Fibroblast of the conjunctiva (primary cell): ENCODE data around the gene SPG11.
"Not testable (repeated sequence)": the region's sequence is repeated elsewhere in the genome, so short reads cannot be mapped to it uniquely, and the experiment has no call there.

ENCODE experiments used
- DNase-seq: peaks from one replicate; pipeline ENCODE4 v3.0.0-alpha.2; 2010; ENCODE audit warnings: low read depth

Gene SPG11

DNA sequence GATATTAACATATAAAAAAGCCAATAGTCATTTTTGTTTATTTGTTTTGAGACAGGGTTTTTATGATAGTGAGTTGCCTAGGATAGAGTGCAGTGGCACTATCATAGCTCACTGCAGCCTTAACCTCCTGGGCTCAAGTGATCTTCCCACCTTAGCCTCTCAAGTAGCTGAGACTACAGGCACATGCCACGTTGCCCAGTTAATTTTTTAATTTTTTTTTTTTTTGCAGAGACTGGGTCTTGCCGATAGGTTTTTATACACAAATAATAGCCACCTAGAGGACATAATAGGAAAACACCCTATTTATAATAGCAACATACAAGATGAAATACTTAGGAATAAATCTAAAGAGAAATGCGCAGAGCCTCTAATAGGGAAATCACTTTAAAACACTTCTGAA is 113.2 kb downstream of the SPG11 start:
- DNase-seq = peak; percentile 41

DNA sequence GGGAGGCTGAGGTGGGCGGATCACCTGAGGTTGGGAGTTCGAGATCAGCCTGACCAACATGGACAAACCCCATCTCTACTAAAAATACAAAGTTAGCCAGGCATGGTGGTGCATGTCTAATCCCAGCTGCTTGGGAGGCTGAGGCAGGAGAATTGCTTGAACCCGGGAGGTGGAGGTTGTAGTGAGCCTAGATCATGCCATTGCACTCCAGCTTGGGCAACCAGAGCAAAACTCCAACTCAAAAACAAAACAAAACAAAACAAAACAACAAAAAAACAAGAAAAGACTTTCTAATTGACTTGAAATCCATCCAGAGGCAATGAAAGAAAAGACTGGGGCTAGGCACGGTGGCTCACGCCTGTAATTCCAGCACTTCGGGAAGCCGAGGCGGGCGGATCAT is 114.3 kb downstream of the SPG11 start:
- DNase-seq = not testable (repeated sequence)

DNA sequence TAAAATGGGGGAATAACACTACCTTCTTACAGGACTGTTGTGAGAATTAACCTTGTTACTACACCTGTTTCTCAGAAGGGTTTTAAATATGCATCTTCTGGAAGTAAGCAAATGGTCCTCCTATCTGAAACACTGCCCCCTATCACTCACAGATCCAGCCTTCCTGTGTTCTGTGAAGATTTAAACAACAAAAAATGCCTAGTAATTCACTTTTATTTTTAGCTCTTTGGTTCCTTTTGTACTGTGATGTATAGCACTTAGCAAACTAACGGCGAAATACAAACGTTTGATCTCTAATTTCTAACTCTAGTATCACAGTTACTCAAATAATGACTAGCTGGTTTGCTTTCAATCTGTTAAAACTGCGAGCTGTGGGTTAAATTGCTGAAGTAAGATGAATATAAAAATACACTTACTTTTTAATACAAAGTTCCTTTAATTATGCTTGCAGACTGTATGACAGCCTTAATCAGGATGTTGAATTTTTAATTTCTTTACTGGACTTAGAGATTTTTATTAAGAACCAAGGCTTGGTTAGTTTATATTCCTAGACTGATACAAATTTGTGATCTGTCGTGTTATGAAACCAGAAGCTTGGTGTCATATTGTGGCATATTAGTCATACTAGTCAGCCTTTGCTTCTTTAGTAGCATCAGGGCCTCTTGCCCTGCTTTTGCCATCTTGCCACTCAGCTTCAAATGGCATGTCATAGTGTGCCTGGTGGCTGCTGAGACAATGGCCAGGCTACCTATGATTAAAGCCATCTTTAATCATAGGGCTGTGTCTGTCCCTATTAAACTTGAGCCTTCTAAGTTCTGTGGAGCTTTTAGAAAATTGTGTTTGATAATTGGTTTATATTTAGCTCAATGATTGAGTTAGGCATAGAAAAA is 117.3 kb downstream of the SPG11 start:
- DNase-seq = no peak

DNA sequence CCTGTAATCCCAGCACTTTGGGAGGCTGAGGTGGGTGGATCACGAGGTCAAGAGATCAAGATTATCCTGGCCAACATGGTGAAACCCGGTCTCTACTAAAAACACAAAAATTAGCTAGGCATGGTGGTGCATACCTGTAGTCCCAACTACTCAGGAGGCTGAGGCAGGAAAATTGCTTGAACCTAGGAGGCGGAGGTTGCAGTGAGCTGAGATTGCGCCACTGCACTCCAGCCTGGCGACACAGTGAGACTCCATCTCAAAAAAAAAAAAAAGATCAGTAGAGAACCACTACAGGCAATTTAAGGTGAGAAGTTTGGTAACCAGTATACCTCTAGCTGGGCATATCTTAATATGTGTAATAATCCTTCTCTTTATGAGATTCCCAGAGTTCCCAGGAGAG is 118.7 kb downstream of the SPG11 start:
- DNase-seq = not testable (repeated sequence)

DNA sequence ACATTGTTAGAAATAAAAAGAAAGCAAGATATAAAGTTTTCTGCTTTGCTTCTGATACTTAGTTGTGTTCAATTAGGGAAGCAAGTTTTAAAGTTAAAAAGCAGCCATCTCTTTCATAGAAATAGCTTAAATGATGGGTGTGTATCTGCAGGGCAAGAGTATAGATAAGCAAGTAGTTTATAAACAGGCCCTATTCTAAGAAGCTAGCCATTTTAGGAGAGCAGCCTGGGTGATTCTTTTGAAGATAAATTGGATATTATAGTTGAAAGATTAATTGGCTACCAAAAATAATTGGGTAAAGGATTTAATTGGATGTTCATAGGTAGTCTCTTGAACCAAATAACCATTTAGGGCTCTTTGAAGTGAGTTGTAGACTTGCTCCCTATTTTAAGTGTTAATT is 120.9 kb downstream of the SPG11 start:
- DNase-seq = no peak

DNA sequence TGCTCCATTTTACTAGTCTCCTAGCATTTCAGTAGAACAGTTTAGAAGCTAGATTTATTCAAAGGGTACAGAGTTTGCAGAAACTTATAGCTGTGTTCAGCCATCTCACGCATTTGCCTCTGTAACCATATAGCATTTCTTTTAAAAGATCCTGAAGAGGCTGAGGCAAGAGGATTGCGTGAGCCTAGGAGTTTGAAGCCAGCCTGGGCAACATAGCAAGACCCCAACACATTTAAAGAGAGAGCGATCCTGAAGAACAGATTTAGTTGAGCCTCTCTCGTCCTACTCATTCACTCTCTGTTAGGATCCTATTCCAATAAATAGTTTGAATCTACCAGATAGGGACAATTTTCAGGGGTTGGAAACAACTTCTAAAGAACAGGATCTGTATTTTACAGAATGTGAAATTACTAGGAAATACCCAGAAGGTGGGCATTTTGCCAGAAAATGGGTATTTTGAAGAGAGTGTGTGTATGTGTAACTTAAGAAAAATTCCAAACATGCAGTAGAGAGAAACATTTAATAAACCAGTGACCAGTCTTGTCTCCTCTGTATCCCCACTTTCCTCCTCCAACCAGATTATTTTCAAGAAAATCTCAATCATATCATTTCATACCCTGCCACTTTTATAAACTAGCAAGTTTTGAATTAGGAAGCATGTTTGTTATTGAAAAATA is 122.0 kb downstream of the SPG11 start:
- peak; percentile 62 for DNase-seq

DNA sequence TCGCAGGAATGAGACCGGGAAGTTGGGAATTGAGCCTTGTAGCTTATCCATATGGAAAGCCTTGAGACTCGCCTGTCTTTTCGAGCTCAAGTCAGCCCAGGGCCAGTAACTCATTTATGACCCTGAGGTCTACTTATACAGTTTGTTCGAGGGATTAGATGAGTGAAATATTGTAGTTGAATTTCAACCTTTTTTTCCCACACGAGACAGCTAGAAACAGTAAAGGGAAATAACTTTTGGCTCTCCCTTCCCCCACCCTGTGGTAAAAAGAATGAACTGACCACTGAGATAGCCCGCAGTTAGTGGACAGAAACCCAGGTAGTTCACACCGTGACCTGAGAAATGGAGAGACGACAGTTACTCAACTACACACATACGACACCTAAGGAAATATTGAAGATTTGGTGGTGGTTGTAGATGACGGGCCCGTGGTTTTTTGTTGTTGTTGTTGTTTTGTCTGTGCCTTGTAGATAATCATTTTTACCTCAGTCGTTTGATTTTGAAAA is 125.7 kb downstream of the SPG11 start:
- no peak for DNase-seq

DNA sequence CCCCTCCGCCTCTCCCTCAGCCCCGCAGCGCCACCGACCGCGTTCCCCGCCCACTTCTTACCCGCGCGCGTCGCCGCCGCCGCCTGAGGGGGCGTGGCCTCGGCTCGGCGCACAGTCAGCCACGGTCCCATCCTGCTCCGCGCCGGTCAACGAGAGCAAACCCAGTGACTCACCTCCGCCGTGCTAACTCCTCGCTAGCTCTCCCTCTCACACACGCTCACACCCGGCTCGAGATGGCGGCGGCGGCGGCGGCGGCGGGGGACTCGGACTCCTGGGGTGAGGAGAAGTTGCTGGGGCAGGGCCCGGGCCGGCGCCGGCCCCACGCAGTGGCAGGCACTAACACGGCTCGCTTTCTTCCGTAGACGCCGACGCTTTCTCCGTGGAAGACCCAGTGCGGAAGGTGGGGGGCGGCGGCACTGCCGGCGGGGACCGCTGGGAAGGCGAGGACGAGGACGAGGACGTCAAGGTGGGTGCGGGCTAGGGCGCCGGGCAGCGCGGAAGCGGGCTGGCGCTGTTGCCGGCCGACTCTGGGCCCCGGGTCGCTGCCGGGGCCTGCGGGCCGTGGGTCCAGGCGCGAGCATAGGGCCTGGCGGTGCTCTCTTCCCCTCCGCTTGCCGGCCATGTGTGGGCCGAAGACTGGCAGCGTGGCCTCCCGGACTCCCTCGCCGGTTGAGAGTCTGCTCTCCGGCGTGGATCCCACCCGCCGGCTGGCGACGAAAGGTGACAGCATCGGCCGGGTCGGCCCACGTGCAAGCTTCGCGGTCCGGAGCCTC is 126.3 kb downstream of the SPG11 start, which contains the start of gene EIF3J:
Gene EIF3J (plus strand): TSS at position 186 of the 773 bp plus-strand sequence. CDS start 48 bp downstream, at position 234.
- DNase-seq = peak; percentile 95

DNA sequence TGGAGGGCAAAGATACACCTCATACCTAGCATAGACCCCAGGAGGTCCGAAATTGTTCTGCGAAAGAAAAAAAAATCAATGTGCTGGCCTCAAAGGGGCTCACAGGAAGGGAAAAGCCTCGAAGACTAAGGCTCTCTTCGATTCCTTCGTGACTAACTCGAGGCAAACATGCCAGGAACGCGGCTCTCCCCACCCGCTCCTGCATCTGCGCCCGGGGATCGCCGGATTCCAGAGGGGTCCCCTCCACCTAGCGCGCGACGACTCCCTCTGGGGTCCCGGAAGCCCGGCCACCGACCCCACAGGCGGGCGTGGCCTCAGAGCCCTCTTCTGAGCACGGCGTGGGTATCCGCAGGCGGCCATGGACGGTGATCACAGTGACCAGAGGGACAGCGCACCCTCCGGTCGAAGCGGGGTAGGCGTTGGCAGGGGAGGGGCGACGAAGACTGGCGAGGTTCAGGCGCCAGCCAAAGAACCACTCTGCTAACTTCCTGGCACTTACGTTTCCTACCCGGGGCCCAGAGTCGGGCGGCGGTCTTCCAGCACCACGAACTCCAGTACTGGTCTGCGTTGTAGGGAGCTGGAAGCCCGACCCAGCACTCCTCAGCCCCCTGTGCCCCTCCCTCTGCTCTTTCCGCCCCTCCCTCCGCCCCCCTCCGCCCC is 127.0 kb downstream of the SPG11 start:
- DNase-seq = peak; percentile 9

DNA sequence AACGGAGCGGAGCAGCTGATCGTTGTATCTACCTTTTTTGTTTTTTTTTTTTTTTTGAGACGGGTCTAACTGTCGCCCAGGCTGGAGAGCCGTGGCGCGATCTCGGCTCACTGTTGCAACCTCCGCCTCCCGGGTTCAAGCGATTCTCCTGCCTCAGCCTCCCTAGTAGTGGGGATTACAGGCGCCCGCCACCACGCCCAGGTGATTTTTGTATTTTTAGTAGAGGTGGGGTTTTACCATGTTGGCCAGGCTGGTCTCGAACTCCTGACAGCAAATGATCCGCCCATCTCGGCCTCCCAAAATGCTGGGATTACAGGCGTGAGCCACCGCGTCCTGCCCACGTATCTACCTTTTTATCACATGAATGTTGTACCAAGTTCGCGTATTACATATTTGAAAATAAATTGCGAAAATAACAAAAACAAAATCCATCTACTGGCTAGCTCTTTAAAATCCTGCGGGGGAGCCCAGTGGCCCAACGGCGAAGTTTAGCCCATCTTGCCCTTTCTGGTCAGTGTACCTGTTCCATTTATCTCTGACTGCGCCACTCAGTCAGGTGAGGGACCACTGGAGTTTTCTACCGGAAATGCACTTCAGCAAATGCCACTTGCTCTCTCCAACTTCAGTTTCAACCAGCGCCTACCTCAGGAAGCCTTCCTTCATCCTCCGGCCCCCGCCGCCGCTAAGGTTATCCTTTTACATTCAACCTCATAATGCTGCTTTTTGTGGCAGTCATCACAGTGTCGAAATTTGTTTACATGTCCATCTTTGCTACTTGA is 127.8 kb downstream of the SPG11 start:
- DNase-seq = no peak

DNA sequence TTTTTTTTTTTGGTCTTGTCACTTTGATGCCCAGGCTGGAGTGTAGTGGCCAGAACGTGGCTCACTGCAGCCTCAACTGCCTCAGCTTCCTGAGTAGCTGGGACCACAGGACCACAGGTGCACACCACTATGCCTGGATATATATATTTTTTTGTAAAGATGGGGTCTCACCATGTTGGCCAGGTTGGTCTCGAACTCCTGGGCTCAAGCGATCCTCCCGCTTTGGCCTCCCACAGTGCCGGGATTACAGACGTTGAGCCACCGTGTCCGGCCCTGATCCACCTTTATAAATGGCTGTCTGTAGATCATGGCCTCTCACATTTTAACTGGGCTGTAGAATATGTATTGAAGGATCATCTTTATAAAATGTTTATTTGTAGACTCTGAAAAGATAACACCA is 128.4 kb downstream of the SPG11 start:
- DNase-seq = no peak

DNA sequence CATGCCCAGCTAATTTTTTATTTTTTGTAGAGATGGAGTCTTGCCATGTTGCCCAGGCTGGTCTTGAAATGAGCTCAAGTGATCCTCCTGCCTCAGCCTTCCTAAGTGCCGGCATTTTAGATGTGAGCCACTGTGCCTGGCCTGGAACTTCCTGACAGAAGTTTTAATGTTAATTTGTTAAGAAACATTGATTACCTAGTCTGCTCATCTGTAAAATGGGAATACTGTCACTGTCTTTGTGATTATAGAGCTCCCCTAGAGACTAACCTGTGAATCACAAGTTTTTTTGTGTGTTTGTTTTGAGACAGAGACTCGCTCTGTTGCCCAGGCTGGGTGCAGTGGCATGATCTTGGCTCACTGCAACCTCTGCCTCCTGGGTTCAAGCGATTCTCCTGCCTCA is 130.8 kb downstream of the SPG11 start:
- DNase-seq = no peak

DNA sequence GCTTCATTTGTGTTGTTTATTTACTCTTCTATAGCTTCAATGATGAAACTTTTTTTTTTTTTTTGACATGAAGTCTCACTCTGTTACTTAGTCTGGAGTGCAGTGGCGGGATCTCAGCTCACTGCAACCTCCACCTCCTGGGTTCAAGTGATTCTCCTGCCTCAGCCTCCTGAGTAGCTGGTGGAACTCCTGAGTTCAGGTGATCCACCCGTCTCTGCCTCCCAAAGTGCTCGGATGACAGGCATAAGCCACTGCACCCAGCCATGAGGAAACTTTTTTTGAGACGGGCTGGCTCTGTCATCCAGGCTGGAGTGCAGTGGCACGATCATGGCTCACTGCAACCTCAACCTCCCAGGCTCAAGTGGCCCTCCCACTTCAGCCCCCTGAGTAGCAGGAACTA is 131.2 kb downstream of the SPG11 start:
- DNase-seq = not testable (repeated sequence)

DNA sequence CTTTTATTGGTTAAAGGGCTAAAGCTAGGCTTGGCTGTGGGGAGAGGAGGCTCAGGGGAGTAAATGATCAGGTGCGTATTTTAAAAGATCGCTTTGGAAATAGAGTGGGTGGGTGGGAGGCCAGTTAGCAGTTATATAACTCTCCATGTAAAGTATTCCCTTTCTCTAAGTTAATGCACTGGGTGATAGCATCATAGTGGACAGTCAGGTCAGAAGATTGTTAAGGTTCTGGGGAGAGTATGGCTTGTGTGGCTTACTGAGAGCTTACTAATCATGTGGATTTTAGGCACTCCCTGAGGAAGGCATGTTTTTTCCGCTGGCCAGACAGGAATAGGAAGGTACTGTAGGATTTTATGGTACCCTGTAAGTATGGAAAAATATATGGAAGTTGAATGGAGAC is 132.8 kb downstream of the SPG11 start:
- DNase-seq = no peak

DNA sequence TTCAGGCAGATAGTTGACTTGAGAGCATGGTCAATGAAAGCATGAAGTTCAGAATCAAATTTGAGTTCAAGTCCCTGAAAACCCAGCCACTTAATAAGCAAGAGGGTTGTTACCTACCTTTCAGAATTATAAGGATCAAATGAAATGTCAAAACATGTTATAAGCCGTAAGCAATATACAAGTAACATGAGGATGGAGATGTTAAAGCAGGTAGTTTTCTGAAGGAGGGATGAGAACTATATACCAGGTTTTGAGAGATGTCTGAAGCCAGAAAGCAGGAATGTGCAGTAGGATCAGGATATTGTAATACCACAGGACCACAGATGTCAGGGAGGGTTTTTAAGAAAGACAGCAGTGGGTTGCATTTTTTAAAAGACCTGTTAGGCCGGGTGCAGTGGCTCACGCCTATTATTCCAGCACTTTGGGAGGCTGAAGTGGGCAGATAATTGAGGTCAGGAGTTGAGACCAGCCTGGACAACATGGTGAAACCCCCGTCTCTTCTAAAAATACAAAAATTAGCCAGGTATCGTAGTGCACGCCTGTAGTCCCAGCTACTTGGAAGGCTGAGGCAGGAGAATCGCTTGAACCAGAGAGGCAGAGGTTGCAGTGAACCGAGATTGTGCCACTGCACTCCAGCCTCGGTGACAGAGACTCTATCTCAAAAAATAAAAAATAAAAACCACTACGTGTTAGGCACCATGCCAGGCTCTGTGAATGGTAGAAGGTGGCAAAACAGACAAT is 133.4 kb downstream of the SPG11 start:
- DNase-seq = no peak

DNA sequence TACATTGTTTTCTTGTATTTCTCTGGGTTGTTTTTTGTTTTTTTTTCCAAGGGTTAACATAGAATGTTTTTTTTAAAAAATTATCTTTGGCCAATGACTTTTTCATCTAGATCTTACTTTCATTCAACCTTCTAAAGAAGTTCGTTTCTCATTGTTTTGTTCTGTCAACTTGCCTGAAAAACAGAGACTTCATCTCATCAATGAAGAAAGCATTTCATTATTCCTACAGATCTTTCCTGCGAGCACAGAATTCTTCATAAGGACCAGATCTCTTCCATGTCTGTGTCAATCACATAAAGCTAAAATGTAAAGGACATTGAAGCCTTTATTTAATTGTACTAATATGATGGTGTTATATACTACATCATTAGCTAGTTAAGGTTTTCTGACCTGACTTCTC is 136.2 kb downstream of the SPG11 start:
- no peak for DNase-seq

DNA sequence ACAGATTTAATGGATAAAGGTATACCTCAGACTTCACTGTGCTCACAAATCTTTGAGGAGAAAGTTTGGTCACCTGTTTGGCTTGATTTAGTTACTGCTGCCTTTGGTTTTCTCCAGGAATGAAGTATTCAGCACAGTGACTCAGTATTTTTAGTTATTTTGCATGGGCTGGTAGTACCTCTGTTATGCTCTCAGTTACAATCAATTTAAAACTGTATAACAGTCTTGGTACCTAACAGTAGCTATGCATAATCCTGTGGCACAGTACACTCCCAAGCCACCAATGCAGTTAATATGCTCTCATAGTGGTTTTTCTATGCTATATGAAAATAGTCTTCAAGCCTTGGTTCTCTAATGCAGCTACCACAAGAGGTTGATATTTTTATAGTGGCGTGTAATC is 138.4 kb downstream of the SPG11 start:
- DNase-seq = no peak

DNA sequence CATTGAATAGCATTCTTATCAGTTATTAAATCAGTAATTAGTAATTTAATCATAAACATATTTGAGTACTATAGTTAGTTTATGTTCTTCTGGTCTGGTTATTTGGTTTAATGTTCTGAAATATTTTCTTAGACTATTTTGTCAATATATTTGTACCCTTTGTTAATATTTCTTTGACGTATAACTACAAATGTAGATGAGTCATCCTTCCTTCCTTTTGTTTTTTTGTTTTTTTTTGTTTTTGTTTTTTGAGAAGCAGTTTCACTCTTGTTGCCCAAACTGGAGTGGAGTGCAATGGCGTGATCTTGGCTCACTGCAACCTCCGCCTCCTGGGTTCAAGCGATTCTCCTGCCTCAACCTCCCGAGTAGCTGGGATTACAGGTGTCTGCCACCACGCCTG is 143.9 kb downstream of the SPG11 start:
- no peak for DNase-seq

DNA sequence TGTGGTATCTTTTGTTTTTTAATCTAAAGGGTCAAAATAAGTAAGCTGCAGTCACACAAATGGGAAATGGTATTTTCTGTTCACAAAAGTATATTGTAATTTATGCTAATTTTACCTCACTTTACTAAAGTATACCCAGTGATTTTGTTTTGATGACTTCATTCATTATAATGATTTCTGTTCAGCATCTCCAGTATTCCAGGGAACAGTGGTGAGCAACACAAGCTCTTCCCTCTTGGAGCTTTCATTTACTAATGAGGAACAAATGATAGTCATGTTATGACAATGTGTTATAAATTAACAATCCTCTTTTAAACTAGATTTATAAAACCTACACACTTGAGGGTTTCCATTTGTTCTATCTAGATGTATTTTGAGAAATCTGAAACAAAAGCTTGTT is 147.0 kb downstream of the SPG11 start:
- no peak for DNase-seq
